ENCODE measurements around the gene NEK9. TPM values are rescaled to one million over a fixed set of nuclear protein-coding genes. Genes with fewer than 3 reads are reported as not detected.

The NEK9 gene
- 66.6 and 68.8 TPM in 2 replicates for total RNA-seq

GRCh38 chr14:75126679-75127473, at the start of gene NEK9:
Gene NEK9, minus strand, starts transcription at chr14:75127048. Its CDS starts 127 bp downstream, at chr14:75126921.
- no peaks in the 10 kb centered on the region for H3K9me3 Mint-ChIP-seq
- intact Hi-C loops (cut with micrococcal nuclease), result loop anchor here (1.0 to 10.0 kb wide), 7 partner anchors 49 to 1028 kb away; partner anchors contain the start of genes ACYP1, ERG28, GPATCH2L and TMED10
- no peaks in the 10 kb centered on the region for H3K27me3 Mint-ChIP-seq
- H3K36me3 Mint-ChIP-seq (ENCODE audit: low read depth), result peaks cover 30% of the 10 kb centered on the region
- peaks cover 32% of the 10 kb centered on the region for H3K4me1 Mint-ChIP-seq
- peak within 1 kb of the TSS; percentile 97 for H3K4me3 Mint-ChIP-seq
- H3K27ac Mint-ChIP-seq, result peak within 1 kb of the TSS; percentile 98
- DNase-seq, result peak; percentile 97

DNA sequence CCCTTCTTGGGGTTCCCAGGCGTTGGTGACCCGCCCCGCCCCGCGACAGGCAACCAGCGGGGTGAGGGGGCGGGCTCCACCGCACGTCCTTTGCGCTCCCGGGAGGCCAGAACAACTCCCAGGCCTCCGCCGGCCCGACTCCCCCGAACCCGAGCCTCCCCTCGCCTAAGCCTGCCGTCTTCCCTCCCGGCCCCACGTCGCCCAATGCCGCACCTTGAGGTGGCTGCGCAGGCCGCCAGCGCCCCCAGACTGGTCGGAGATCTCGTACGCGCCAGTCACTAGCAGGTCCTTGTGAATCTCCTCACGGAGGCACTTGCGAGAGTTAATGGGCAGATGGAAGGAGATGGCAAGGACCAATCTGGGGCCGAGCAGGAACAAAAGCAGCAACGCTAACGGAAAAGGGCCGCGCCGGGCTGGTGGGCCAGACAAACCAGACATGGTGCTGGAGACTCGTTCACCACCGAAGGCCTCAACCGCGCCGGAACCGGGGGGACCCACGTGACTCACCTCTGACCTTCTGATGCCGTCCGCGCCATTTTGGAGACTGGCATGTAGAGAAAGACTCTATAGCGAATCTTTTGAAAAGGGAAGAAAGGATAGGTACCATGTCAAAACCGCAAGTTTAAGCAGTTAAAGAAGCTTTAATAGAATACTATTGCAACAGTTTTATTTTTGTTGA, 49.4 kb upstream of the NEK9 start, which contains the start of gene TMED10:
TMED10 (minus strand) TSS at position 471 of the 679 bp plus-strand sequence; CDS start at position 438, 33 bp downstream.
- peaks cover 8% of the 10 kb centered on the region for H3K27me3 Mint-ChIP-seq
- H3K9me3 Mint-ChIP-seq, result no peaks in the 10 kb centered on the region
- intact Hi-C loops (cut with micrococcal nuclease), result loop anchor here (1.0 to 10.0 kb wide), 9 partner anchors 49 to 979 kb away; partner anchors contain the start of genes EIF2B2, ERG28, FOS and GPATCH2L
- peak within 1 kb of the TSS; percentile 98 for H3K27ac Mint-ChIP-seq
- H3K4me3 Mint-ChIP-seq, result peak within 1 kb of the TSS; percentile 92
- peak; percentile 97 for DNase-seq
- peaks cover 11% of the 10 kb centered on the region for H3K36me3 Mint-ChIP-seq (ENCODE audit: low read depth)
- H3K4me1 Mint-ChIP-seq, result peaks cover 27% of the 10 kb centered on the region

DNA sequence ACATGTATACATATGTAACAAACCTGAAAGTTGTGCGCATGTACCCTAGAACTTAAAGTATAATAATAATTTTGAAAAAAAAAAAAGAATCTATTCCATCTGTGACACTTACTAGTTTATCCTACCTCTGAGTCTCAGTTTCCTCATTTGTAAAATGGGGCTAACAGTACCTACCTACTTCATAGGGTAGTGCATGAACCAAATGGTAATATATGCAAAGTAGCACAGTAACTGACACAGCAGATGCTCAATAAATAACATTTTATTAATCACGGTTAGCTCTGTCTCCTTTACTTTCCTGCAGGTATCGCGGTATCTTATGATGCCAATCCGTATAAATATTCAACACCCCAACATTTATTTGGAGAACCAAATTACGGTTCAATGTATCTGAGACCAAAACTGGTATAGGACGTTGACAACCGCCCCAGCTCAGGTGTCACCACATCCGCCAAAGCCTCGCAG, 48.9 kb upstream of the NEK9 start:
- no peak for DNase-seq
- intact Hi-C loops (cut with micrococcal nuclease), result loop anchor here (1.0 to 10.0 kb wide), 9 partner anchors 48 to 979 kb away; partner anchors contain the start of genes EIF2B2, ERG28, FOS and GPATCH2L
- peaks cover 5% of the 10 kb centered on the region for H3K27me3 Mint-ChIP-seq
- H3K27ac Mint-ChIP-seq, result peak overlapping the region; percentile 98
- H3K4me3 Mint-ChIP-seq, result peak overlapping the region; percentile 92
- H3K4me1 Mint-ChIP-seq, result peaks cover 31% of the 10 kb centered on the region
- H3K9me3 Mint-ChIP-seq, result no peaks in the 10 kb centered on the region
- peaks cover 14% of the 10 kb centered on the region for H3K36me3 Mint-ChIP-seq (ENCODE audit: low read depth)

DNA sequence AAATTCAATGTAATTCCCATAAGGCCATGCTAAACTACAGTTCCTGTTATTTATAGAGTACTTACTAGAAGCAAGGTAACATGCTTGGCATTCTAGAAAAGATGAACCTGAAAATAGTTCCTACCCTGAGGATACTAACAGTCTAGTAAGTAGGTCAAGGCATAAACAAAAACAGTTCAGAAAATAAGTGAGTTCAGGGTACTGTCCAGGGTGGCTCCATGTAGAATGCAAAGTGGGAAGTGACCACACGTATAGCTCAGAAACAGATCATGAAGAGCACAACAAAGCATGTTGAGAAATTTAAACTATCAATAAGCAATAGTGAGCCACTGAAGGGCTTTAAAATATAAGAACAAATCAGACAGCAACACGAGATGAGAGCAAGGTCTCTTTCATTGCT, 47.2 kb upstream of the NEK9 start:
- intact Hi-C loops (cut with micrococcal nuclease), result loop anchor here (10.0 kb wide), 1 partner anchor 981 kb away; the partner anchor contains the start of gene GPATCH2L
- no peak overlapping the region for H3K27ac Mint-ChIP-seq
- H3K27me3 Mint-ChIP-seq, result peaks cover 2% of the 10 kb centered on the region
- peaks cover 18% of the 10 kb centered on the region for H3K36me3 Mint-ChIP-seq (ENCODE audit: low read depth)
- peak overlapping the region; percentile 42 for H3K4me3 Mint-ChIP-seq
- DNase-seq, result no peak
- no peaks in the 10 kb centered on the region for H3K9me3 Mint-ChIP-seq
- peaks cover 37% of the 10 kb centered on the region for H3K4me1 Mint-ChIP-seq

DNA sequence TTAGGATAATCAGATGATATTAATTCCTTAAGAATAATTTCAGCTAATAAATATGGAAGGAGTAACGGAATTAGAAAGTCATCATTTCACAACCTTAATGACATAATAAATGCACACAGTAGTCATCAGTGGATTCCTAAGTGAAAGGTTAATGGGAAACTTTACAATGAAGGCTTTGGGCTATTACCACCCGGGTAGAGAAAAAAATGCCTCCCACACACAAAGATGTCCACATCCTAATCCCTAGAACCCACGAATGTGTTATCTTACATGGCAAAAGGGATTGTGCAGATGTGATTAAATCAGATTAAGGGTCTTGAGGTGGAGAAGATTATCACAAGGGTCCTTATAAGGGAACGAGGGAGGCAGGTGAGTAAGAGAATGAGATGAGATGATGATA, 43.9 kb upstream of the NEK9 start:
- intact Hi-C loops (cut with micrococcal nuclease), result loop anchor here (10.0 kb wide), 1 partner anchor 984 kb away; the partner anchor contains the start of gene GPATCH2L
- Mint-ChIP-seq H3K36me3 (ENCODE audit: low read depth) (peaks cover 21% of the 10 kb centered on the region), H3K4me1 (peaks cover 56% of the 10 kb centered on the region), H3K27me3 (no peaks in the 10 kb centered on the region), H3K4me3 (no peak overlapping the region), H3K9me3 (no peaks in the 10 kb centered on the region), H3K27ac (no peak overlapping the region)
- no peak for DNase-seq

DNA sequence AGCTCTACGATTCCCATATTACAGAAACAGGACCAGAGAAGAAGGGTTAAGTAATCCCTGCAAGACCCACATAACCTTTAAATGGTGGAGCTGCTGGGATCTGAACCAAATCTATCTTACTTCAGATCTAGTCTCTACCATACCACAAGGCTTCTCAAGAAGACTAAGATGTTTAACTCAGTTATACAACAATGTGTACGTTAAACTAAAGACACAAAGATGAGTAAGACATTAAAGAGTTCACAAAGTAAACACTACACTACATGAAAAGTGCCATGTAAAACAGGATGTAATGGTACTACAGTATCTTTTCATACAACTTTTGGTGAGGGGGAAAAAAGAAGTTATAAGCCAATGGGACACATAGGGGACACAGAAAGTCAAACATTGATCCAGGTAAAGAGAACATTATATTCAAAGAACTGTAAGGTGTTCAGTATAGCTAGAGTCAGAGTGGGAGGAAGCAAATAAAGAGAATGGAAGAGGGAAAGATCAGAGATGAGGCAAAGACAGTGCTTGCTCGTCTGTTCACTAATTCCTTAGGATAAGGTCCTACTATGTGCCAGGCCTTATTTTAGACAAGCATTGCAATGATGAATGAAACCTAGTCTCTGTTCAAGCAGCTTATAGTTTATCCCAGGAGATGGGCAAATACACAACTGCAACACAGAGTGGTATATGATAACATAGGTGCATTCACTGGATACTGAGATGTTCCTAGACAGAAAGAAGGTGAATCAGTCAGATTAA, 41.9 kb upstream of the NEK9 start:
- Mint-ChIP-seq H3K4me1 (peaks cover 47% of the 10 kb centered on the region), H3K27me3 (no peaks in the 10 kb centered on the region), H3K27ac (peak overlapping the region; percentile 20), H3K4me3 (no peak overlapping the region), H3K36me3 (ENCODE audit: low read depth) (peaks cover 17% of the 10 kb centered on the region), H3K9me3 (no peaks in the 10 kb centered on the region)
- DNase-seq, result no peak
- intact Hi-C loops (cut with micrococcal nuclease), result no loop called here

- H3K36me3 Mint-ChIP-seq (ENCODE audit: low read depth), result peaks cover 14% of the 10 kb centered on the region
- peaks cover 43% of the 10 kb centered on the region for H3K4me1 Mint-ChIP-seq
- intact Hi-C loops (cut with micrococcal nuclease), result no loop called here
- DNase-seq, result no peak
- no peak overlapping the region for H3K4me3 Mint-ChIP-seq
- H3K27ac Mint-ChIP-seq, result no peak overlapping the region
- H3K9me3 Mint-ChIP-seq, result no peaks in the 10 kb centered on the region
- H3K27me3 Mint-ChIP-seq, result no peaks in the 10 kb centered on the region
Observed at GRCh38 chr14:75167325-75167724, 40.5 kb upstream of the NEK9 start.

DNA sequence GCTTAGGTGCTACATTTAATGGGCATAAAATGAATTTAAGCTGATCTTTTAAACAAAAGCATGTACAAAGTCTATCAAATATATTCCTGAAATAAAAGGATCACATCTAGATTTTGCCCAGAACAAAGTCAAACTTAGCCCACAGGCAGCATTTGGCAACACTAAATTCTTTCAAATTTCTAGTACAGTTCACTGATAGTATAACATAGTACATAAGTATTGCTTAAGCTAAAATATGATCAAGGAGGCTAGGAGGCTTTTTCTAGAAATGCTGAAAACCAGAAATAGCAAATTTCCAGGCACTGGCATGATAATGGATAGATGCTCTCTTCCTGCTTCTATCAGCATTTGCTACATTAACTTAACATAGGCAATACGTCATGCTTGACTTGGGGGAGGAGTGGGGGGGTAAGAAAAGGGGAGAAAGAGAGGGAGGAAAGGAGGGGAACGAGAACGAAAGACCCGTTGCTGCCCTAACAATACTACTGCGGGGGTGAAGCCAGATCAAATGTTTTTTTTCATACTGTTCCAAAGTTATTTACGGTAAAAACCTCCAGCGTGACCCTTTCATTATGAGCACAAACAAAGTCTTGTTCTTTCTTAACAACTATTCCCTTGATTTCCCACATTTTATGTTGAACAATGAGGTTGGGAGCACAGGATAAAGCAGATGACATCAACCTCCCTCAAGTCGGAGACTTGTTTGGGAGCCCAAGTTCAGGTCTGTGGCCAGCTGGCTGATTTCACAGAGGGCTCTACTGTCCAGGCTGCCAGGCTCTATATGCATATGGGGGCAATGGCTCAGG, 38.9 kb upstream of the NEK9 start:
- no peaks in the 10 kb centered on the region for H3K9me3 Mint-ChIP-seq
- H3K4me1 Mint-ChIP-seq, result peaks cover 42% of the 10 kb centered on the region
- no peak overlapping the region for H3K4me3 Mint-ChIP-seq
- peaks cover 13% of the 10 kb centered on the region for H3K36me3 Mint-ChIP-seq (ENCODE audit: low read depth)
- DNase-seq, result no peak
- H3K27ac Mint-ChIP-seq, result no peak overlapping the region
- H3K27me3 Mint-ChIP-seq, result no peaks in the 10 kb centered on the region
- intact Hi-C loops (cut with micrococcal nuclease), result no loop called here

DNA sequence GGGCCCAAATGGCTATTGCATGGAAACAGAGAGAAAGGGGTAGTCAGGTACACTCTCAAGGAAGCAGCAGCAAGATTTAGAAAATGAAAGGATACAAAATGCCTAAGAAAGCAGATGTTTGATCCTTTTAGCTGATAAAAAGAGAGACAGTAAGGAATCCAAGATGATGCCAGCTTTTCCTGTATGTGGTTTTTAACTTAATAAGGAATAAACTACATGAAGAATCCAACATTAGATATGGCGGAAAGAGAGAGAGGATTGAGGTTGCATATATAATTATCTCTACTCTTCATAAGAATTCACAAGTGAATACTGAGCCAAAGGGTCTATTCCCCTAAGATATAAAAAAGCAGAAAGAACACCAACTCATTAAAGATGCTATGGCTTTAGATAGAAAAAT, 38.0 kb upstream of the NEK9 start:
- peaks cover 45% of the 10 kb centered on the region for H3K4me1 Mint-ChIP-seq
- intact Hi-C loops (cut with micrococcal nuclease), result no loop called here
- no peak overlapping the region for H3K4me3 Mint-ChIP-seq
- H3K27ac Mint-ChIP-seq, result no peak overlapping the region
- no peak for DNase-seq
- peaks cover 12% of the 10 kb centered on the region for H3K36me3 Mint-ChIP-seq (ENCODE audit: low read depth)
- no peaks in the 10 kb centered on the region for H3K27me3 Mint-ChIP-seq
- H3K9me3 Mint-ChIP-seq, result no peaks in the 10 kb centered on the region

GRCh38 chr14:75163677-75164076, 36.8 kb upstream of the NEK9 start:
- intact Hi-C loops (cut with micrococcal nuclease), result no loop called here
- Mint-ChIP-seq H3K27ac (no peak overlapping the region), H3K4me1 (peaks cover 49% of the 10 kb centered on the region)

DNA sequence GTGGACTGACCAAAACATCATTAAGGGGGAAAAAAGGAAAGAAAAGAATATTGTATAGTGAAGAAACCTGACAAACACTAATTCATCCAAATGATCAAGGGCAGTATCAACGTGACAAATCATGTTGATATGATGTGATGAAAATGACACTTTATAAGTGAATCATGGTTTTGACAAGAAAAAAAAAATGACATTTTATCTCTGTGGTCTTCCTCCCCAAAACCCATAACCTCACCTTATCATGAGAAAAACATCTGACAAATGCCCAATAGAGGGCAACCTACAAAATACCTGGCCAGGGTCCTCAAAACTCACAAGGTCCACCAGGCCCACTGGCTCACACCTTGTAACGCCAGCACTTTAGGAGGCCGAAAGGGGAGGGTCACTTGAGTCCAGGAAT, 35.8 kb upstream of the NEK9 start:
- Mint-ChIP-seq H3K9me3 (no peaks in the 10 kb centered on the region), H3K27me3 (no peaks in the 10 kb centered on the region), H3K4me3 (no peak overlapping the region), H3K36me3 (ENCODE audit: low read depth) (peaks cover 6% of the 10 kb centered on the region), H3K4me1 (peaks cover 40% of the 10 kb centered on the region), H3K27ac (no peak overlapping the region)
- intact Hi-C loops (cut with micrococcal nuclease), result no loop called here
- no peak for DNase-seq

More at GRCh38 chr14:75163677-75164076, 36.8 kb upstream of the NEK9 start:
- no peaks in the 10 kb centered on the region for H3K27me3 Mint-ChIP-seq
- no peaks in the 10 kb centered on the region for H3K9me3 Mint-ChIP-seq
- no peak for DNase-seq
- H3K36me3 Mint-ChIP-seq (ENCODE audit: low read depth), result peaks cover 7% of the 10 kb centered on the region
- no peak overlapping the region for H3K4me3 Mint-ChIP-seq

DNA sequence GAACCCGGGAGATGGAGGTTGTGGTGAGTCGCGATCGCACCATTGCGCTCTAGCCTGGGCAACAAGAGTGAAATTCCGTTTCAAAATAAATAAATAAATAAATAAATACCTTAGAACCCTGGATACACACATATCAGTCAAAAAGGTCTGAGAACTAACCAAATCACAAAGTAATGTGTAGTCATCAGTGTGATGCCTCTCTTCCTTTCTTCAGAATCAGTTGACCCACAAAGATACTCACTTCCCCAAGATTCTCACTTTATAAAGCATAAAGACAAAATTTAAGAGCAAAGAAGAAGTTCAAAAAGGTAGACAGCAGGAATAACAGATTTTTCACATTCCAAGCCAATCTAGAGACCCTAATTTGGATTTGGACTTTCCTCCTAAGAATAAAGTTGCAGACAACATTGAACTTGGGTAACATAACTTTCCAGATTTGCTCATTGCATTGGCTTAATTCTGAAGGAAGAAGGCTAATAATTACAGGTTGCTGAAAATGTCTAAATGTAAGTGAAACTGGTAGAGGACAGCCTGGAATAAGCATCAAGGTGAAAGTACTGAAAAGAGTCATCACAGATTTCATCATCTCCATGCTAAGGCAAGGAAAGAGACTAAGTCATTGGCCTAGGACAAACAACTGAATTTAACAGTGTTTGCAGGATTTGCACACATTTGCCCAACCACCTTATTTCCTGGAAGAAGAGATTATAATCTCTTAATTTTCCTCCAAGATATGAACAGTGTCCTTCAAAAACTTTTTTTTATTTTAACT, 32.2 kb upstream of the NEK9 start:
- H3K9me3 Mint-ChIP-seq, result no peaks in the 10 kb centered on the region
- intact Hi-C loops (cut with micrococcal nuclease), result no loop called here
- DNase-seq, result no peak
- H3K27me3 Mint-ChIP-seq, result no peaks in the 10 kb centered on the region
- H3K36me3 Mint-ChIP-seq (ENCODE audit: low read depth), result peaks cover 9% of the 10 kb centered on the region
- no peak overlapping the region for H3K4me3 Mint-ChIP-seq
- peak overlapping the region; percentile 5 for H3K27ac Mint-ChIP-seq
- H3K4me1 Mint-ChIP-seq, result peaks cover 48% of the 10 kb centered on the region
